Fibroblast of lung (primary cell): ENCODE results near the gene EEIG1.

Source experiments
- CTCF ChIP-seq, 2 donors: IDR thresholded peaks in 1 of 2; conservative IDR thresholded peaks in 1 of 2; 1 replicate in 1 of 2; 2 replicates in 1 of 2; pipeline ENCODE4 v1.5.1; 2011 to 2012; ENCODE audit warnings: low read length in 2 of 2, control low read depth in 1 of 2, inconsistent platforms in 1 of 2, low read depth in 1 of 2, mild to moderate bottlenecking in 1 of 2
- EZH2 ChIP-seq: IDR thresholded peaks from 2 replicates; pipeline ENCODE4 v1.5.1; 2012; ENCODE audit warnings: low read length, control low read depth, mild to moderate bottlenecking; ENCODE audit errors: missing control alignments

GRCh38 chr9:127979333-127980059 is 1.3 kb downstream of the EEIG1 start:
- TF ChIP-seq CTCF (conservative IDR thresholded peaks at IDR 0.05 in 1 of 2, IDR thresholded peaks at IDR 0.05 in 1 of 2; ENCODE audit: low read depth in 1 of 2, low read length in 2 of 2) (no peak), EZH2 (no peak)
